HCT116 (cell line): ENCODE measurements around the gene TNFRSF17.
"Not testable (repeated sequence)": the region's sequence is repeated elsewhere in the genome, so short reads cannot be mapped to it uniquely, and the experiment has no call there.

Source experiments
- CTCF ChIP-seq, 3 experiments: fragments of 200-600 bp in 1 of 3; sonication (generic) in 1 of 3; IDR thresholded peaks in 2 of 3; conservative IDR thresholded peaks in 1 of 3; 2 replicates each; pipeline ENCODE4 v1.5.1; 2012 to 2017; ENCODE audit warnings: low read depth in 2 of 3, low read length in 2 of 3, antibody characterized with exemption in 1 of 3, borderline replicate concordance in 1 of 3, control low read depth in 1 of 3, mild to moderate bottlenecking in 1 of 3, mixed read lengths in 1 of 3, mixed run types in 1 of 3, moderate library complexity in 1 of 3; ENCODE audit not compliant: insufficient read depth in 1 of 3
- MAX ChIP-seq: IDR thresholded peaks from 2 replicates; pipeline ENCODE4 v1.6.1; 2012
- POLR2AphosphoS5 ChIP-seq: IDR thresholded peaks from 2 replicates; pipeline ENCODE4 v1.6.1; 2011; ENCODE audit warnings: mild to moderate bottlenecking, low read depth, low read length, moderate library complexity
- ZFX ChIP-seq: fragments of 450-650 bp; IDR thresholded peaks from 2 replicates; pipeline ENCODE4 v1.6.1; 2017
- ZNF274 ChIP-seq: fragments of 200-500 bp; sonication (Bioruptor generic); IDR thresholded peaks from 2 replicates; pipeline ENCODE4 v1.6.1; 2014; ENCODE audit warnings: mild to moderate bottlenecking, low read depth, low read length, inconsistent platforms
- TF ChIP-seq, protein P1 (sequence below): IDR thresholded peaks from 2 replicates; pipeline ENCODE4 v1.6.1; 2012; ENCODE audit warnings: low read depth

GRCh38 chr16:11962978-11963377 is 2.0 kb upstream of the TNFRSF17 start:
- not testable (repeated sequence) for TF ChIP-seq POLR2AphosphoS5; ZFX; MAX; ZNF274; CTCF (IDR thresholded peaks at IDR 0.05 in 2 of 3, conservative IDR thresholded peaks at IDR 0.05 in 1 of 3; ENCODE audit: borderline replicate concordance in 1 of 3, insufficient read depth in 1 of 3, low read depth in 2 of 3, low read length in 2 of 3)
- TF ChIP-seq, protein P1, sequence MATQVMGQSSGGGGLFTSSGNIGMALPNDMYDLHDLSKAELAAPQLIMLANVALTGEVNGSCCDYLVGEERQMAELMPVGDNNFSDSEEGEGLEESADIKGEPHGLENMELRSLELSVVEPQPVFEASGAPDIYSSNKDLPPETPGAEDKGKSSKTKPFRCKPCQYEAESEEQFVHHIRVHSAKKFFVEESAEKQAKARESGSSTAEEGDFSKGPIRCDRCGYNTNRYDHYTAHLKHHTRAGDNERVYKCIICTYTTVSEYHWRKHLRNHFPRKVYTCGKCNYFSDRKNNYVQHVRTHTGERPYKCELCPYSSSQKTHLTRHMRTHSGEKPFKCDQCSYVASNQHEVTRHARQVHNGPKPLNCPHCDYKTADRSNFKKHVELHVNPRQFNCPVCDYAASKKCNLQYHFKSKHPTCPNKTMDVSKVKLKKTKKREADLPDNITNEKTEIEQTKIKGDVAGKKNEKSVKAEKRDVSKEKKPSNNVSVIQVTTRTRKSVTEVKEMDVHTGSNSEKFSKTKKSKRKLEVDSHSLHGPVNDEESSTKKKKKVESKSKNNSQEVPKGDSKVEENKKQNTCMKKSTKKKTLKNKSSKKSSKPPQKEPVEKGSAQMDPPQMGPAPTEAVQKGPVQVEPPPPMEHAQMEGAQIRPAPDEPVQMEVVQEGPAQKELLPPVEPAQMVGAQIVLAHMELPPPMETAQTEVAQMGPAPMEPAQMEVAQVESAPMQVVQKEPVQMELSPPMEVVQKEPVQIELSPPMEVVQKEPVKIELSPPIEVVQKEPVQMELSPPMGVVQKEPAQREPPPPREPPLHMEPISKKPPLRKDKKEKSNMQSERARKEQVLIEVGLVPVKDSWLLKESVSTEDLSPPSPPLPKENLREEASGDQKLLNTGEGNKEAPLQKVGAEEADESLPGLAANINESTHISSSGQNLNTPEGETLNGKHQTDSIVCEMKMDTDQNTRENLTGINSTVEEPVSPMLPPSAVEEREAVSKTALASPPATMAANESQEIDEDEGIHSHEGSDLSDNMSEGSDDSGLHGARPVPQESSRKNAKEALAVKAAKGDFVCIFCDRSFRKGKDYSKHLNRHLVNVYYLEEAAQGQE: not testable (repeated sequence)
